Inflammatory macrophage treated with lipopolysaccharide for 1 hour (primary cell): Measurements from ENCODE around the gene PRRG3.
A peak's percentile ranks its signal among the peaks of the same experiment; 100 is the strongest.
"Not testable (repeated sequence)": the region's sequence is repeated elsewhere in the genome, so short reads cannot be mapped to it uniquely, and the experiment has no call there.

ENCODE experiments used
- DNase-seq, 2 donors: peaks; one replicate each; pipeline ENCODE4 v3.0.0-alpha.2; 2020 to 2022

The PRRG3 gene

GRCh38 chrX:151694661-151695582 is at the start of gene PRRG3:
Gene PRRG3, plus strand, starts transcription at chrX:151695458. Its CDS starts 3,357 bp downstream, at chrX:151698815.
- DNase-seq: no peak

GRCh38 chrX:151675121-151675746 is 20.0 kb upstream of the PRRG3 start:
- DNase-seq: no peak

GRCh38 chrX:151676196-151676595 is 19.1 kb upstream of the PRRG3 start:
- no peak for DNase-seq

- no peak for DNase-seq
Measured at GRCh38 chrX:151679798-151680402, 15.4 kb upstream of the PRRG3 start.

GRCh38 chrX:151680805-151681204 is 14.5 kb upstream of the PRRG3 start:
- peak; percentile 5 to 68 for DNase-seq

- DNase-seq: no peak
Measured at GRCh38 chrX:151687635-151688034, 7.6 kb upstream of the PRRG3 start.

GRCh38 chrX:151688695-151689094 is 6.6 kb upstream of the PRRG3 start:
- DNase-seq: no peak

GRCh38 chrX:151692825-151693224 is 2.4 kb upstream of the PRRG3 start:
- no peak for DNase-seq

- no peak for DNase-seq
Measured at GRCh38 chrX:151694121-151694520, 1.1 kb upstream of the PRRG3 start.

- DNase-seq: no peak
Measured at GRCh38 chrX:151695583-151696340, 504 bp downstream of the PRRG3 start.

GRCh38 chrX:151697082-151697481 is 1.8 kb downstream of the PRRG3 start:
- DNase-seq: not testable (repeated sequence)

GRCh38 chrX:151697522-151697921 is 2.3 kb downstream of the PRRG3 start:
- no peak for DNase-seq

- DNase-seq: no peak
Measured at GRCh38 chrX:151698485-151698884, 3.2 kb downstream of the PRRG3 start.

- no peak for DNase-seq
Measured at GRCh38 chrX:151699746-151700145, 4.5 kb downstream of the PRRG3 start.

GRCh38 chrX:151700581-151700980 is 5.3 kb downstream of the PRRG3 start:
- no peak for DNase-seq

- no peak for DNase-seq
Measured at GRCh38 chrX:151701071-151701470, 5.8 kb downstream of the PRRG3 start.

- DNase-seq: no peak
Measured at GRCh38 chrX:151701531-151701930, 6.3 kb downstream of the PRRG3 start.

GRCh38 chrX:151702026-151702714 is 6.9 kb downstream of the PRRG3 start:
- no peak for DNase-seq

GRCh38 chrX:151702741-151703340 is 7.6 kb downstream of the PRRG3 start:
- no peak for DNase-seq

- DNase-seq: no peak
Measured at GRCh38 chrX:151703487-151703886, 8.2 kb downstream of the PRRG3 start.

- DNase-seq: no peak
Measured at GRCh38 chrX:151704041-151704663, 8.9 kb downstream of the PRRG3 start.
